Activated gamma-delta T cell treated with anti-CD3 and anti-CD28 coated beads, Interleukin-2, amount 50 U/mL, for 16 hours (primary cell): ENCODE measurements around the gene PATE4.

Source experiments
- DNase-seq: peaks from one replicate; pipeline ENCODE4 v3.0.0-alpha.2; 2020; ENCODE audit warnings: low read depth

The PATE4 gene

DNA sequence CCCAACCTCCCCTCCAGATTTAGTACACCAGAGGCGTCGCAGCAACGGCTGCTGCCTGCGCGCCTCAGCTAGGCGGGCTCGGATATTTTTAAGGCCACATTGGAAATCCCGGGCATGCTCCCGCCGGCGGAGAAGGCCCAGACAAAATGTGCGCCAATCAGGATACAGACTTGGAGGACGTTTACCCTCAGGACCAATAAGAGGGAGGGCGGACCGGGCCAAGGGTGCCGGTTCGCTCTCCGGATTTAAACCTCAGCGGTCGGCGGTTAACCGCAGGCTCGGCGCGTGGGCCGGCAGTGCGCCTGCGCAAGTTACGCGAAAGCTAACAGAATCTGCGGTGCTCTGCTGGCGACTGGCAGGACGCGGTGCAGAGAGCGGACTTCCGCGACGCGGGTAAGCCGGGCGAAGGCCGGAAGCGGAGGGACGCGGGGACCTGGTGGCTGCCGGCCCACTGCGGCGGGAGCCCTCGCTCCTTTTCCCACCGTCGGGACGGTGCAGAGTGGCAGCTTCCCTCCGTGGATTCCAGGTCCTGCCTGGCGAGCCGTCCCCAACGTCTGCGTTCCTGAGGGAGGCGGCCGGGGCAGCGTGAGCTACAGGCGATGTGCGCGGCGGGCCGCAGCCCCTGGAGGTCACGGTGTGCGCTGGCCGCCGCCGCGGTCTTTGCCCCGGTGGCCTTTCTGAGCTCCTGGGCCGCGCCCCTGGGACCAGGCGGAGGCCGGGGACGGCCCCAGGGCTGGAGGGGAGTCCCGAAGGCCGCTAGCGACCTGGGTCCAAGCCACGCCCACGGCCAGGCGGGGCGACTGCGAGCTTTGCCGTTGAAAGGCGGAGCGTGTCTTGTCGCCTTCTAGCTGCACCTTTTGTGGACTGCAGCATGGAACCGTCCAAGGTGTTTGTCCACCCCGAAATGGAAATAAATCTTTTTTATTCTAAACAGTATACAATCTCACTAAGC lies 54.5 kb downstream of the PATE4 start, which contains the start of gene HYLS1:
Gene HYLS1 (plus strand): TSS at position 296 of the 952 bp plus-strand sequence. CDS start 11,701 bp downstream, outside the sequence.
- peak; percentile 89 for DNase-seq
